ENCODE measurements around the gene RAET1L. TPM values are rescaled to one million over a fixed set of nuclear protein-coding genes. Genes with fewer than 3 reads are reported as not detected.

RAET1L gene
- polyA plus RNA-seq, 3 donors = not detected

DNA sequence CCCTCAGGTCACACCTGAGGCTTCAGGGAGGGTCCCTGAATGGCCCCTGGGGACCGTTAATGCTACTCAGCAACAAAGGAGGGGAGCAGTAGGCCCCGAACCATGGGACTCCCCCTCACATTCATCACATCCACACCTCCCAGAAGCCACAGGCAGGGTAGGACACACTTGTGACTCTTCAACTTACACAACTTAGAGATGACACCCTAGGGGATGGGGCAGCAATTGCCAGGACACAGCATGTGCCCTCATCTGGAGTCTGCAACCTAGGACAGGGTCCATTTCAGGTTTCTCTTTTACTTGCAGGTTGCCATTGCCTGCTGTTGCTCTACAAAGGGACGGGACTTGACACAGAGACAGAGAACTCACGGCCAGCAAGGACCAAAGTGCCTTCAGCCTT, 42.8 kb upstream of the RAET1L start:
- peak overlapping the region; percentile 37 to 82 (median 58) for H3K4me3 ChIP-seq (replicated peaks in 1 of 3; ENCODE audit: low read depth in 2 of 3, low read length in 3 of 3)
- DNase-seq = no peak
- H3K27me3 ChIP-seq (ENCODE audit: control insufficient read depth in 2 of 2, insufficient read depth in 2 of 2, low read length in 2 of 2) = peaks cover 0 to 27% of the 10 kb centered on the region in 2 donors
- 0% methylated on average over 2 of the region's 4 CpGs for WGBS (ENCODE audit: insufficient coverage)
- Mint-ChIP-seq H3K4me3 (peak overlapping the region; percentile 81 to 90), H3K36me3 (peaks cover 0 to 2% of the 10 kb centered on the region in 2 donors), H3K4me1 (peaks cover 21% of the 10 kb centered on the region), H3K27ac (no peak overlapping the region), H3K27me3 (ENCODE audit: low read depth in 3 of 3) (peaks cover 25 to 47% (median 35%) of the 10 kb centered on the region in 3 donors), H3K9me3 (peaks cover 0 to 4% (median 2%) of the 10 kb centered on the region in 7 donors)
- H3K4me1 ChIP-seq (ENCODE audit: control insufficient read depth in 1 of 2, insufficient read depth in 2 of 2, low read length in 2 of 2) = peaks cover 16 to 21% of the 10 kb centered on the region in 2 donors
- peak overlapping the region; percentile 65 for H3K9ac ChIP-seq (ENCODE audit: insufficient read depth, low read length, poor library complexity, severe bottlenecking)
- H3K27ac ChIP-seq (ENCODE audit: low read depth in 1 of 2, low read length in 2 of 2) = no peak overlapping the region
- intact Hi-C loops (cut with micrococcal nuclease) = no loop called here
- H3K36me3 ChIP-seq (replicated peaks in 1 of 2; ENCODE audit: control insufficient read depth in 1 of 2, insufficient read depth in 2 of 2, low read length in 2 of 2) = no peaks in the 10 kb centered on the region
- H3K4me2 ChIP-seq (replicated peaks; ENCODE audit: extremely low read depth, low read length, poor library complexity, severe bottlenecking) = peak overlapping the region; percentile 88
- H3K79me2 ChIP-seq (ENCODE audit: insufficient read depth, low read length) = no peaks in the 10 kb centered on the region
- TF ChIP-seq, protein P1, sequence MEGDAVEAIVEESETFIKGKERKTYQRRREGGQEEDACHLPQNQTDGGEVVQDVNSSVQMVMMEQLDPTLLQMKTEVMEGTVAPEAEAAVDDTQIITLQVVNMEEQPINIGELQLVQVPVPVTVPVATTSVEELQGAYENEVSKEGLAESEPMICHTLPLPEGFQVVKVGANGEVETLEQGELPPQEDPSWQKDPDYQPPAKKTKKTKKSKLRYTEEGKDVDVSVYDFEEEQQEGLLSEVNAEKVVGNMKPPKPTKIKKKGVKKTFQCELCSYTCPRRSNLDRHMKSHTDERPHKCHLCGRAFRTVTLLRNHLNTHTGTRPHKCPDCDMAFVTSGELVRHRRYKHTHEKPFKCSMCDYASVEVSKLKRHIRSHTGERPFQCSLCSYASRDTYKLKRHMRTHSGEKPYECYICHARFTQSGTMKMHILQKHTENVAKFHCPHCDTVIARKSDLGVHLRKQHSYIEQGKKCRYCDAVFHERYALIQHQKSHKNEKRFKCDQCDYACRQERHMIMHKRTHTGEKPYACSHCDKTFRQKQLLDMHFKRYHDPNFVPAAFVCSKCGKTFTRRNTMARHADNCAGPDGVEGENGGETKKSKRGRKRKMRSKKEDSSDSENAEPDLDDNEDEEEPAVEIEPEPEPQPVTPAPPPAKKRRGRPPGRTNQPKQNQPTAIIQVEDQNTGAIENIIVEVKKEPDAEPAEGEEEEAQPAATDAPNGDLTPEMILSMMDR (IDR thresholded peaks at IDR 0.05) = no peak
- peak overlapping the region; percentile 84 for H2AFZ ChIP-seq (ENCODE audit: insufficient read depth, low read depth, low read length, poor library complexity, severe bottlenecking)
- H3K9me3 ChIP-seq (replicated peaks in 1 of 2; ENCODE audit: control insufficient read depth in 1 of 2, insufficient read depth in 1 of 2, low read length in 2 of 2) = no peaks in the 10 kb centered on the region
- H4K20me1 ChIP-seq (ENCODE audit: insufficient read depth, low read length) = no peaks in the 10 kb centered on the region

DNA sequence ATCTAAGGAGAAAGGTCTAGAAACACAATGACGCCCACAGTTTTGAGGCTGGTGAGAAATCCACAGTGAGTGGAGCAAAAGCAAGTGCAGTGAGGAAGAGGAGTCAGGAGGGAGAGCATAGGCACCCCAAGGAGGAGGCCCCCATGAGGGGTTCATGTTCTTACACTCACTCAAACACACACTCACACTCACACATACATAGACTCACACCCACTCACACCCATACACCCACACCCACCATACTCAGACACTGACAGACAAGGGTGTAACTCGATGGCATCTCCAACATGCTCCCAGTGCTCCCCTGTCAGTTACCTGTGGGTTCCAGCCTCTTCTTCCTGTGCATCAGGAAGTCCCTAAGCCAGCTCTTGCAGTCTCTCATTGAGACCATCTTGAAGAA, 39.8 kb upstream of the RAET1L start:
- WGBS (ENCODE audit: insufficient coverage) = 83% methylated on average over 1 of the region's 2 CpGs
- TF ChIP-seq, protein P1 (IDR thresholded peaks at IDR 0.05) = no peak
- H3K27ac Mint-ChIP-seq = no peak overlapping the region
- Histone ChIP-seq H3K9ac (ENCODE audit: insufficient read depth, low read length, poor library complexity, severe bottlenecking) (no peak overlapping the region), H3K9me3 (replicated peaks in 1 of 2; ENCODE audit: control insufficient read depth in 1 of 2, insufficient read depth in 1 of 2, low read length in 2 of 2) (no peaks in the 10 kb centered on the region), H3K36me3 (replicated peaks in 1 of 2; ENCODE audit: control insufficient read depth in 1 of 2, insufficient read depth in 2 of 2, low read length in 2 of 2) (no peaks in the 10 kb centered on the region), H3K79me2 (ENCODE audit: insufficient read depth, low read length) (no peaks in the 10 kb centered on the region), H3K4me2 (replicated peaks; ENCODE audit: extremely low read depth, low read length, poor library complexity, severe bottlenecking) (no peak overlapping the region), H3K27ac (ENCODE audit: low read depth in 1 of 2, low read length in 2 of 2) (no peak overlapping the region), H2AFZ (ENCODE audit: insufficient read depth, low read depth, low read length, poor library complexity, severe bottlenecking) (no peak overlapping the region), H3K27me3 (ENCODE audit: control insufficient read depth in 2 of 2, insufficient read depth in 2 of 2, low read length in 2 of 2) (peaks cover 0 to 27% of the 10 kb centered on the region in 2 donors), H3K4me3 (replicated peaks in 1 of 3; ENCODE audit: low read depth in 2 of 3, low read length in 3 of 3) (no peak overlapping the region), H4K20me1 (ENCODE audit: insufficient read depth, low read length) (no peaks in the 10 kb centered on the region), H3K4me1 (ENCODE audit: control insufficient read depth in 1 of 2, insufficient read depth in 2 of 2, low read length in 2 of 2) (peaks cover 13 to 16% of the 10 kb centered on the region in 2 donors)
- peaks cover 0 to 2% of the 10 kb centered on the region in 2 donors for H3K36me3 Mint-ChIP-seq
- DNase-seq = no peak
- H3K4me1 Mint-ChIP-seq = peaks cover 13% of the 10 kb centered on the region
- no peak overlapping the region for H3K4me3 Mint-ChIP-seq
- intact Hi-C loops (cut with micrococcal nuclease) = no loop called here
- H3K27me3 Mint-ChIP-seq (ENCODE audit: low read depth in 3 of 3) = peaks cover 22 to 42% (median 37%) of the 10 kb centered on the region in 3 donors
- H3K9me3 Mint-ChIP-seq = peaks cover 0 to 4% (median 2%) of the 10 kb centered on the region in 7 donors
